SHP77 treated with DMSO at 0.1 percent for 48 hours (cell line): ENCODE data around the gene GLT8D1.
"Not testable (repeated sequence)": the region's sequence is repeated elsewhere in the genome, so short reads cannot be mapped to it uniquely, and the experiment has no call there.

Experiments
- DNase-seq: peaks from one replicate; lab custom pipeline; 2025; lab: John Stamatoyannopoulos, UW

Gene GLT8D1

GRCh38 chr3:52679811-52680210 is 25.8 kb downstream of the GLT8D1 start:
- no peak for DNase-seq

GRCh38 chr3:52679199-52679538 is 26.4 kb downstream of the GLT8D1 start:
- no peak for DNase-seq

- DNase-seq = no peak
Measured at GRCh38 chr3:52678265-52679198, 27.1 kb downstream of the GLT8D1 start.

GRCh38 chr3:52676201-52676600 is 29.4 kb downstream of the GLT8D1 start:
- DNase-seq = not testable (repeated sequence)

- DNase-seq = no peak
Measured at GRCh38 chr3:52671676-52672075, 33.9 kb downstream of the GLT8D1 start.

GRCh38 chr3:52670621-52671521 is 34.7 kb downstream of the GLT8D1 start:
- DNase-seq = no peak

- no peak for DNase-seq
Measured at GRCh38 chr3:52663098-52663497, 42.5 kb downstream of the GLT8D1 start.

GRCh38 chr3:52660046-52660445 is 45.5 kb downstream of the GLT8D1 start:
- no peak for DNase-seq

GRCh38 chr3:52655895-52656294 is 49.7 kb downstream of the GLT8D1 start:
- DNase-seq = no peak

- DNase-seq = no peak
Measured at GRCh38 chr3:52651592-52651991, 54.0 kb downstream of the GLT8D1 start.

GRCh38 chr3:52650439-52650838 is 55.2 kb downstream of the GLT8D1 start:
- DNase-seq = no peak

GRCh38 chr3:52649461-52650210 is 56.0 kb downstream of the GLT8D1 start:
- no peak for DNase-seq

- no peak for DNase-seq
Measured at GRCh38 chr3:52645549-52645948, 60.0 kb downstream of the GLT8D1 start.
